DMS153 (cell line): ENCODE data around the gene RAB40C.

Experiments
- DNase-seq: peaks from one replicate; lab custom pipeline; 2025; lab: John Stamatoyannopoulos, UW

RAB40C gene

GRCh38 chr16:574021-574760, 15.7 kb upstream of the RAB40C start:
- DNase-seq, result no peak

GRCh38 chr16:575354-576196, 14.3 kb upstream of the RAB40C start:
- DNase-seq, result no peak

GRCh38 chr16:576197-576822, 13.6 kb upstream of the RAB40C start:
- DNase-seq, result no peak

GRCh38 chr16:576823-577201, 13.1 kb upstream of the RAB40C start:
- DNase-seq, result no peak

GRCh38 chr16:577796-578195, 12.1 kb upstream of the RAB40C start:
- DNase-seq, result no peak

- DNase-seq, result no peak
Observed at GRCh38 chr16:578232-578869, 11.5 kb upstream of the RAB40C start.

GRCh38 chr16:578870-579405, 10.9 kb upstream of the RAB40C start:
- DNase-seq, result no peak

- no peak for DNase-seq
Observed at GRCh38 chr16:580141-580945, 9.5 kb upstream of the RAB40C start.

GRCh38 chr16:580946-581498, 8.8 kb upstream of the RAB40C start:
- DNase-seq, result no peak

- no peak for DNase-seq
Observed at GRCh38 chr16:582218-582613, 7.7 kb upstream of the RAB40C start.

- DNase-seq, result no peak
Observed at GRCh38 chr16:582614-583331, 7.1 kb upstream of the RAB40C start.

GRCh38 chr16:583470-583814, 6.4 kb upstream of the RAB40C start:
- peak; percentile 29 for DNase-seq

GRCh38 chr16:583815-584591, 5.9 kb upstream of the RAB40C start:
- peak; percentile 29 for DNase-seq

GRCh38 chr16:585351-585750, 4.5 kb upstream of the RAB40C start:
- peak; percentile 46 for DNase-seq

- DNase-seq, result no peak
Observed at GRCh38 chr16:586047-586644, 3.7 kb upstream of the RAB40C start.

- DNase-seq, result no peak
Observed at GRCh38 chr16:586645-587590, 2.9 kb upstream of the RAB40C start.

- no peak for DNase-seq
Observed at GRCh38 chr16:588639-588888, 1.3 kb upstream of the RAB40C start.

- DNase-seq, result peak; percentile 87
Observed at GRCh38 chr16:588889-589657, 793 bp upstream of the RAB40C start.
